Activated naive CD8-positive, alpha-beta T cell treated with anti-CD3 and anti-CD28 coated beads for 36 hours (primary cell): ENCODE data around the gene HNRNPH1. TPM values are rescaled to one million over a fixed set of nuclear protein-coding genes. Genes with fewer than 3 reads are reported as not detected.
"Not testable (repeated sequence)": the region's sequence is repeated elsewhere in the genome, so short reads cannot be mapped to it uniquely, and the experiment has no call there.

Experiments
- DNase-seq: peaks from one replicate; pipeline ENCODE4 v3.0.0; 2021
- H3K27ac Mint-ChIP-seq: one replicate; pipeline ENCODE4 v1.8.0; 2022; ENCODE audit warnings: mild to moderate bottlenecking, moderate library complexity, mixed read lengths
- H3K27me3 Mint-ChIP-seq: one replicate; pipeline ENCODE4 v1.8.0; 2022; ENCODE audit warnings: mild to moderate bottlenecking, mixed read lengths
- H3K36me3 Mint-ChIP-seq: one replicate; pipeline ENCODE4 v1.8.0; 2021; ENCODE audit warnings: mild to moderate bottlenecking, mixed read lengths
- H3K4me1 Mint-ChIP-seq: one replicate; pipeline ENCODE4 v1.8.0; 2021; ENCODE audit warnings: mixed read lengths
- H3K4me3 Mint-ChIP-seq: one replicate; pipeline ENCODE4 v1.8.0; 2022; ENCODE audit warnings: mild to moderate bottlenecking, moderate library complexity, mixed read lengths
- H3K9me3 Mint-ChIP-seq: one replicate; pipeline ENCODE4 v1.8.0; 2022; ENCODE audit warnings: mixed read lengths
- total RNA-seq, 2 experiments: library from RNA; stranded (reverse); gene quantifications; one replicate each; pipeline ENCODE4 v1.2.3, GENCODE V29; 2021

HNRNPH1 gene
- total RNA-seq, 2 experiments from 2014 or later: 840 to 912 TPM

- DNase-seq, H3K27me3 Mint-ChIP-seq, H3K4me1 Mint-ChIP-seq, H3K36me3 Mint-ChIP-seq, H3K4me3 Mint-ChIP-seq, H3K27ac Mint-ChIP-seq, H3K9me3 Mint-ChIP-seq: not testable (repeated sequence)
These were observed 15.8 kb upstream of the HNRNPH1 start for GRCh38 chr5:179639296-179639695.

- H3K36me3 Mint-ChIP-seq, H3K4me1 Mint-ChIP-seq, H3K27ac Mint-ChIP-seq, H3K4me3 Mint-ChIP-seq, H3K9me3 Mint-ChIP-seq, H3K27me3 Mint-ChIP-seq, DNase-seq: not testable (repeated sequence)
These were observed 11.1 kb upstream of the HNRNPH1 start for GRCh38 chr5:179634370-179635172.

GRCh38 chr5:179633501-179634369, 10.3 kb upstream of the HNRNPH1 start:
- H3K4me3 Mint-ChIP-seq: peak overlapping the region; percentile 58
- not testable (repeated sequence) for H3K4me1 Mint-ChIP-seq, H3K9me3 Mint-ChIP-seq, H3K27ac Mint-ChIP-seq, H3K36me3 Mint-ChIP-seq, H3K27me3 Mint-ChIP-seq, DNase-seq

- Mint-ChIP-seq H3K27me3 (peaks cover 8% of the 10 kb centered on the region), H3K9me3 (no peaks in the 10 kb centered on the region), H3K27ac (peak overlapping the region; percentile 97), H3K4me1 (peaks cover 32% of the 10 kb centered on the region), H3K36me3 (peaks cover 40% of the 10 kb centered on the region), H3K4me3 (peak overlapping the region; percentile 95)
- DNase-seq: no peak
These were observed 1.4 kb upstream of the HNRNPH1 start for GRCh38 chr5:179624841-179625271.

GRCh38 chr5:179623906-179624741, 653 bp upstream of the HNRNPH1 start:
- Mint-ChIP-seq H3K27ac (peak overlapping the region; percentile 97), H3K4me1 (peaks cover 36% of the 10 kb centered on the region), H3K36me3 (peaks cover 45% of the 10 kb centered on the region), H3K9me3 (no peaks in the 10 kb centered on the region), H3K4me3 (peak overlapping the region; percentile 95), H3K27me3 (peaks cover 8% of the 10 kb centered on the region)
- peak; percentile 71 for DNase-seq

- Mint-ChIP-seq H3K36me3 (peaks cover 65% of the 10 kb centered on the region), H3K4me1 (peaks cover 51% of the 10 kb centered on the region), H3K9me3 (no peaks in the 10 kb centered on the region), H3K27ac (peak overlapping the region; percentile 90), H3K27me3 (peaks cover 8% of the 10 kb centered on the region), H3K4me3 (peak overlapping the region; percentile 95)
- no peak for DNase-seq
These were observed 1.8 kb downstream of the HNRNPH1 start for GRCh38 chr5:179621551-179622214.

- no peaks in the 10 kb centered on the region for H3K9me3 Mint-ChIP-seq
- peaks cover 56% of the 10 kb centered on the region for H3K4me1 Mint-ChIP-seq
- H3K4me3 Mint-ChIP-seq: peak overlapping the region; percentile 95
- peak overlapping the region; percentile 90 for H3K27ac Mint-ChIP-seq
- DNase-seq: no peak
- peaks cover 73% of the 10 kb centered on the region for H3K36me3 Mint-ChIP-seq
- H3K27me3 Mint-ChIP-seq: peaks cover 8% of the 10 kb centered on the region
These were observed 2.6 kb downstream of the HNRNPH1 start for GRCh38 chr5:179620703-179621350.

GRCh38 chr5:179620293-179620692, 3.2 kb downstream of the HNRNPH1 start:
- H3K27me3 Mint-ChIP-seq: peaks cover 8% of the 10 kb centered on the region
- peaks cover 56% of the 10 kb centered on the region for H3K4me1 Mint-ChIP-seq
- H3K4me3 Mint-ChIP-seq: peak overlapping the region; percentile 95
- peaks cover 76% of the 10 kb centered on the region for H3K36me3 Mint-ChIP-seq
- H3K27ac Mint-ChIP-seq: peak overlapping the region; percentile 90
- no peaks in the 10 kb centered on the region for H3K9me3 Mint-ChIP-seq
- no peak for DNase-seq

GRCh38 chr5:179619776-179620175, 3.7 kb downstream of the HNRNPH1 start:
- peaks cover 79% of the 10 kb centered on the region for H3K36me3 Mint-ChIP-seq
- H3K27me3 Mint-ChIP-seq: peaks cover 8% of the 10 kb centered on the region
- H3K4me1 Mint-ChIP-seq: peaks cover 53% of the 10 kb centered on the region
- no peak for DNase-seq
- H3K4me3 Mint-ChIP-seq: peak overlapping the region; percentile 95
- H3K9me3 Mint-ChIP-seq: no peaks in the 10 kb centered on the region
- no peak overlapping the region for H3K27ac Mint-ChIP-seq

GRCh38 chr5:179618923-179619554, 4.4 kb downstream of the HNRNPH1 start:
- Mint-ChIP-seq H3K4me1 (peaks cover 50% of the 10 kb centered on the region), H3K9me3 (no peaks in the 10 kb centered on the region), H3K27ac (peak overlapping the region; percentile 87), H3K36me3 (peaks cover 83% of the 10 kb centered on the region), H3K27me3 (peaks cover 8% of the 10 kb centered on the region), H3K4me3 (peak overlapping the region; percentile 90)
- no peak for DNase-seq

- peaks cover 53% of the 10 kb centered on the region for H3K4me1 Mint-ChIP-seq
- no peak for DNase-seq
- peaks cover 84% of the 10 kb centered on the region for H3K36me3 Mint-ChIP-seq
- H3K27ac Mint-ChIP-seq: peak overlapping the region; percentile 35
- H3K27me3 Mint-ChIP-seq: peaks cover 8% of the 10 kb centered on the region
- no peaks in the 10 kb centered on the region for H3K9me3 Mint-ChIP-seq
- peak overlapping the region; percentile 32 for H3K4me3 Mint-ChIP-seq
These were observed 5.5 kb downstream of the HNRNPH1 start for GRCh38 chr5:179617930-179618329.

GRCh38 chr5:179616002-179616594, 7.4 kb downstream of the HNRNPH1 start:
- Mint-ChIP-seq H3K9me3 (no peaks in the 10 kb centered on the region), H3K27me3 (peaks cover 6% of the 10 kb centered on the region), H3K36me3 (peaks cover 75% of the 10 kb centered on the region), H3K4me3 (no peak overlapping the region), H3K27ac (peak overlapping the region; percentile 55), H3K4me1 (peaks cover 49% of the 10 kb centered on the region)
- DNase-seq: no peak

GRCh38 chr5:179615203-179615602, 8.3 kb downstream of the HNRNPH1 start:
- Mint-ChIP-seq H3K4me3 (no peak overlapping the region), H3K9me3 (no peaks in the 10 kb centered on the region), H3K27me3 (peaks cover 6% of the 10 kb centered on the region), H3K4me1 (peaks cover 47% of the 10 kb centered on the region), H3K27ac (no peak overlapping the region), H3K36me3 (peaks cover 69% of the 10 kb centered on the region)
- no peak for DNase-seq
